ENCODE results near the gene DLG2. TPM values are rescaled to one million over a fixed set of nuclear protein-coding genes. Genes with fewer than 3 reads are reported as not detected.
A peak's percentile ranks its signal among the peaks of the same experiment; 100 is the strongest.

DLG2 gene
- total and polyA plus RNA-seq, 9 of the 15 experiments (the other 6 are each of a cell fraction or from before 2014, with no cell fraction given): 0.52 to 1.6 (median 0.95) TPM

GRCh38 chr11:85628771-85629341 is 1.7 kb upstream of the DLG2 start:
- no peaks in the 10 kb centered on the region for H3K27me3 ChIP-seq (ENCODE audit: control insufficient read depth in 2 of 2, insufficient read depth in 2 of 2, low read length in 2 of 2)
- no peaks in the 10 kb centered on the region for H3K9me3 ChIP-seq (replicated peaks; ENCODE audit: control insufficient read depth, insufficient read depth, low read depth, low read length)
- intact Hi-C loops (cut with micrococcal nuclease) (loop anchor here (1.0 kb wide), 1 partner anchor 35 kb away; no protein-coding TSS in a partner anchor), in situ Hi-C loops (cut with MboI) (no loop called here)
- peak overlapping the region; percentile 91 for H2AFZ ChIP-seq (ENCODE audit: low read depth, low read length)
- peaks cover 49% of the 10 kb centered on the region for H3K79me2 ChIP-seq (ENCODE audit: control insufficient read depth, insufficient read depth, low read length)
- H3K9me1 ChIP-seq (ENCODE audit: control insufficient read depth, insufficient read depth, low read length): no peaks in the 10 kb centered on the region
- CTCF ChIA-PET (ENCODE audit: low intra/inter-chr PET ratio): no interaction called here
- H3K9ac ChIP-seq (ENCODE audit: insufficient read depth in 1 of 2, low read depth in 2 of 2, low read length in 2 of 2): peak overlapping the region; percentile 90 to 96
- no peak for DNase-seq (ENCODE audit: extremely low read depth in 1 of 4, low spot score in 3 of 4)
- H3K36me3 ChIP-seq (ENCODE audit: control insufficient read depth, insufficient read depth, low read length): peaks cover 32% of the 10 kb centered on the region
- peak overlapping the region; percentile 90 for H3K27ac ChIP-seq (ENCODE audit: extremely low read depth, low read depth, low read length)
- TSS peak; percentile 77 for BruUV-seq (replicated peaks)
- no peaks in the 10 kb centered on the region for H4K20me1 ChIP-seq (replicated peaks; ENCODE audit: control insufficient read depth, insufficient read depth, low read length)
- H3K4me1 ChIP-seq (replicated peaks in 1 of 2; ENCODE audit: control insufficient read depth in 2 of 2, insufficient read depth in 2 of 2, low read length in 2 of 2): peaks cover 5 to 6% of the 10 kb centered on the region in 2 experiments; a peak in 3 of 5 replicates
- POLR2A ChIA-PET: interaction anchor here (0.5 to 3.6 kb wide), 10 partner anchors 8 to 1344 kb away, joined by 3 to 26 read pairs (median 6); partner anchors contain the start of gene TMEM126A
- ATAC-seq: peak; percentile 6
- FAIRE-seq: peak; percentile 11
- H3K4me3 ChIP-seq: peak overlapping the region; percentile 70
- 1% methylated on average over 13 of the region's 13 CpGs for WGBS (ENCODE audit: insufficient coverage, low coverage, missing lambda C conversion rate)
- peak overlapping the region; percentile 95 for H3K4me2 ChIP-seq (ENCODE audit: insufficient read depth, low read length)
- peak in 1 of 2 experiments; percentile 57; a peak in 1 of 4 replicates for TF ChIP-seq HDAC1 (IDR thresholded peaks at IDR 0.05)
- TF ChIP-seq BRD9 (IDR thresholded peaks at IDR 0.05; ENCODE audit: low read depth, partially characterized antibody): peak; percentile 21
- TF ChIP-seq, protein P1, sequence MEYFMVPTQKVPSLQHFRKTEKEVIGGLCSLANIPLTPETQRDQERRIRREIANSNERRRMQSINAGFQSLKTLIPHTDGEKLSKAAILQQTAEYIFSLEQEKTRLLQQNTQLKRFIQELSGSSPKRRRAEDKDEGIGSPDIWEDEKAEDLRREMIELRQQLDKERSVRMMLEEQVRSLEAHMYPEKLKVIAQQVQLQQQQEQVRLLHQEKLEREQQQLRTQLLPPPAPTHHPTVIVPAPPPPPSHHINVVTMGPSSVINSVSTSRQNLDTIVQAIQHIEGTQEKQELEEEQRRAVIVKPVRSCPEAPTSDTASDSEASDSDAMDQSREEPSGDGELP (CRISPR knock-in tag; IDR thresholded peaks at IDR 0.05; ENCODE audit: borderline replicate concordance): no peak
- no peak for TF ChIP-seq DNMT1 (IDR thresholded peaks at IDR 0.05)
- peak; percentile 75 for TF ChIP-seq EP400 (IDR thresholded peaks at IDR 0.05)
- no peak for TF ChIP-seq ESRRB (CRISPR knock-in tag; IDR thresholded peaks at IDR 0.05; ENCODE audit: borderline replicate concordance)
- no peak for TF ChIP-seq CEBPB (tag; IDR thresholded peaks at IDR 0.05)
- TF ChIP-seq MYC (IDR thresholded peaks at IDR 0.05; ENCODE audit: low read depth, low read length): peak; percentile 56
- no peak for TF ChIP-seq MYC (CRISPR knock-in tag; IDR thresholded peaks at IDR 0.05; ENCODE audit: borderline replicate concordance, low read depth)
- TF ChIP-seq MXI1 (IDR thresholded peaks at IDR 0.05; ENCODE audit: low read depth, low read length): no peak; the same call in 1 of the 2 replicates
- TF ChIP-seq MTA1 (IDR thresholded peaks at IDR 0.05; ENCODE audit: borderline replicate concordance): no peak
- TF ChIP-seq SMARCA5 (IDR thresholded peaks at IDR 0.05): peak; percentile 58; the same call in 1 of the 2 replicates
- TF ChIP-seq ZBTB17 (CRISPR knock-in tag; IDR thresholded peaks at IDR 0.05): 0 out of 2 replicates have a peak, but pooled peaks have one; percentile 4
- TF ChIP-seq GABPA (tag; conservative IDR thresholded peaks at IDR 0.05; ENCODE audit: low read depth): 0 out of 2 replicates have a peak, but pooled peaks have one; percentile 3
- 0 out of 2 replicates have a peak, but pooled peaks have one; percentile 26 for TF ChIP-seq BRD4 (IDR thresholded peaks at IDR 0.05)

All from K562 (cell line).